Fibroblast of lung (primary cell): ENCODE measurements around the gene MAP3K6. TPM values are rescaled to one million over a fixed set of nuclear protein-coding genes. Genes with fewer than 3 reads are reported as not detected.

Experiments used
- DNase-seq, 2 donors: peaks; one replicate each; pipeline versions ENCODE4 v3.0.0 to v3.0.0-alpha.2; 2010; ENCODE audit warnings: low read depth in 2 of 2
- H2AFZ ChIP-seq: 2 replicates; pipeline ENCODE4 v1.5.1; 2012; ENCODE audit warnings: low read length, control low read depth, inconsistent platforms
- H3K27ac ChIP-seq: 2 replicates; pipeline ENCODE4 v1.5.1; 2011; ENCODE audit warnings: low read length, control low read depth; ENCODE audit not compliant: insufficient read depth
- H3K27me3 ChIP-seq: 2 replicates; pipeline ENCODE4 v1.5.1; 2011; ENCODE audit warnings: mild to moderate bottlenecking, low read length; ENCODE audit not compliant: control insufficient read depth, insufficient read depth
- H3K36me3 ChIP-seq: 2 replicates; pipeline ENCODE4 v1.5.1; 2011; ENCODE audit warnings: low read length; ENCODE audit not compliant: control insufficient read depth, insufficient read depth
- H3K4me1 ChIP-seq: 2 replicates; pipeline ENCODE4 v1.5.1; 2011; ENCODE audit warnings: low read length; ENCODE audit not compliant: control insufficient read depth, insufficient read depth; ENCODE audit errors: extremely low read depth
- H3K4me2 ChIP-seq: 2 replicates; pipeline ENCODE4 v1.5.1; 2011; ENCODE audit warnings: low read length, control low read depth; ENCODE audit not compliant: insufficient read depth; ENCODE audit errors: extremely low read depth
- H3K4me3 ChIP-seq, 4 experiments: fragments of 200-600 bp in 1 of 4; sonication (generic) in 1 of 4; replicated peaks in 1 of 4; 2 replicates each; pipeline ENCODE4 v1.5.1; 2011 to 2016; ENCODE audit warnings: low read length in 4 of 4, low read depth in 3 of 4, mild to moderate bottlenecking in 3 of 4, control low read depth in 2 of 4, inconsistent platforms in 1 of 4, mixed read lengths in 1 of 4; ENCODE audit not compliant: insufficient read depth in 1 of 4; ENCODE audit errors: control extremely low read depth in 1 of 4
- H3K79me2 ChIP-seq: 2 replicates; pipeline ENCODE4 v1.5.1; 2012; ENCODE audit warnings: mild to moderate bottlenecking, low read length, inconsistent platforms; ENCODE audit not compliant: control insufficient read depth, insufficient read depth
- H3K9ac ChIP-seq: 2 replicates; pipeline ENCODE4 v1.5.1; 2011; ENCODE audit warnings: mild to moderate bottlenecking, low read length, control low read depth; ENCODE audit not compliant: insufficient read depth
- H3K9me3 ChIP-seq: 2 replicates; pipeline ENCODE4 v1.5.1; 2012; ENCODE audit warnings: low read depth, low read length; ENCODE audit not compliant: control insufficient read depth, insufficient read depth
- H4K20me1 ChIP-seq: 2 replicates; pipeline ENCODE4 v1.5.1; 2011; ENCODE audit warnings: low read length; ENCODE audit not compliant: control insufficient read depth, insufficient read depth; ENCODE audit errors: extremely low read depth
- EZH2 ChIP-seq: IDR thresholded peaks from 2 replicates; pipeline ENCODE4 v1.5.1; 2012; ENCODE audit warnings: low read length, control low read depth, mild to moderate bottlenecking; ENCODE audit errors: missing control alignments
- polyA plus RNA-seq, 2 donors: library from polyadenylated mRNA; depleted of rRNA in 1 of 2; stranded (reverse) in 1 of 2; unstranded in 1 of 2; fragments of >200 nt; gene quantifications; 2 replicates each; pipeline ENCODE4 v1.2.1, GENCODE V29; 2011 to 2012; ENCODE audit warnings: missing spikeins in 1 of 2
- total RNA-seq: library from RNA; depleted of rRNA; stranded (reverse); fragments of >200 nt; gene quantifications from 2 replicates; pipeline ENCODE4 v1.2.1, GENCODE V29; 2014
- TF ChIP-seq, protein P1 (sequence below), 2 donors: IDR thresholded peaks in 1 of 2; conservative IDR thresholded peaks in 1 of 2; 1 replicate in 1 of 2; 2 replicates in 1 of 2; pipeline ENCODE4 v1.5.1; 2011 to 2012; ENCODE audit warnings: low read length in 2 of 2, control low read depth in 1 of 2, inconsistent platforms in 1 of 2, low read depth in 1 of 2, mild to moderate bottlenecking in 1 of 2

The MAP3K6 gene
- total and polyA plus RNA-seq, 2 donors (not counting 1 experiment from before 2014, with no cell fraction given) = 8.3 to 11.5 TPM

DNA sequence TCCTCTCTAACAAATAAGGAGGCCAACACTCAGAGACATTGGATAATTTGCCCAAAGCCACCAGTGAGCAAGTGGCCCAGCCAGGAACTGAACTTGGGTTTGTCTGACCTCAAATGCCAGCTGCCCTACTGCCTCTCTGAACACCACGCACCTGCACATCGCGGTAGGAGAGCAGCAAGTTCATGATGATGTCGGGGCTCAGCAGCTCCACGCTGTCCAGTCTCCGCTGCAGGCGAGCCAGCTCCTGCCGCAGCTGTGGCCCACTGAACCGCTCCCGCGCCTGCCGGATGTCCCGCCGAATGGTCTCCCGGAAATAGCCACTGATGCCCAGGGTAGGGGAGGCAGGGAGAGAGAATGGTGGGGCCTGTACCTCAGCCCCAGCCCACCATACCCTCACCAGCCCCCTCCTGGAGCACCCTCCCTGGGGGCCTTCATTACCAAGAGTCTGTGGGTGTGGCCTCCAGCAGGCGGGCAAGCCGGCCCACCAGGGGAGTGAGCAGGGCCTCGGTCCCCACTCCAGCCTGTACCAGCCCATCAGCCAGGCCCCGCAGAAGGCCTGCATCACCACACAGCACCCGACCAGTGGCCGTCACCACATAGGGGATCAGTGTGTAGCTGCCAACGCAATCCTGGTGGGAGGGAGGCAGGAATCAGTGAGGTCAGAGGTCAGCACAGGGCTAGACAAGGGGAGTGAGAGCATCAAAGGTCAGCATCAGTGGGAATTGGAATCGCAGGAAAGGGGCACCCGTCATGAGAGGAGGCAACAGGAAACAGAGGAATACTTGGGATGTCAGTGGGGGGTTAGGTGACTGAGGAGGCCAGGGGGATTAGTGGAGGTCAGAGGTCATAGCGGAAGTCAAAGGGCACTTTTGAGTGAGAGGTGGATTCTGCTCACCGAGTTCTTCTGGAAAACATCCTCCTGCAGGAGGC lies 2.7 kb downstream of the MAP3K6 start:
- Histone ChIP-seq H3K27ac (no peak overlapping the region), H3K79me2 (peaks cover 10% of the 10 kb centered on the region), H3K4me1 (peaks cover 11% of the 10 kb centered on the region), H3K36me3 (peaks cover 22% of the 10 kb centered on the region), H3K9ac (no peak overlapping the region), H3K9me3 (no peaks in the 10 kb centered on the region), H2AFZ (no peak overlapping the region), H4K20me1 (no peaks in the 10 kb centered on the region), H3K27me3 (no peaks in the 10 kb centered on the region), H3K4me3 (no peak overlapping the region), H3K4me2 (no peak overlapping the region)
- no peak for TF ChIP-seq EZH2
- TF ChIP-seq, protein P1, sequence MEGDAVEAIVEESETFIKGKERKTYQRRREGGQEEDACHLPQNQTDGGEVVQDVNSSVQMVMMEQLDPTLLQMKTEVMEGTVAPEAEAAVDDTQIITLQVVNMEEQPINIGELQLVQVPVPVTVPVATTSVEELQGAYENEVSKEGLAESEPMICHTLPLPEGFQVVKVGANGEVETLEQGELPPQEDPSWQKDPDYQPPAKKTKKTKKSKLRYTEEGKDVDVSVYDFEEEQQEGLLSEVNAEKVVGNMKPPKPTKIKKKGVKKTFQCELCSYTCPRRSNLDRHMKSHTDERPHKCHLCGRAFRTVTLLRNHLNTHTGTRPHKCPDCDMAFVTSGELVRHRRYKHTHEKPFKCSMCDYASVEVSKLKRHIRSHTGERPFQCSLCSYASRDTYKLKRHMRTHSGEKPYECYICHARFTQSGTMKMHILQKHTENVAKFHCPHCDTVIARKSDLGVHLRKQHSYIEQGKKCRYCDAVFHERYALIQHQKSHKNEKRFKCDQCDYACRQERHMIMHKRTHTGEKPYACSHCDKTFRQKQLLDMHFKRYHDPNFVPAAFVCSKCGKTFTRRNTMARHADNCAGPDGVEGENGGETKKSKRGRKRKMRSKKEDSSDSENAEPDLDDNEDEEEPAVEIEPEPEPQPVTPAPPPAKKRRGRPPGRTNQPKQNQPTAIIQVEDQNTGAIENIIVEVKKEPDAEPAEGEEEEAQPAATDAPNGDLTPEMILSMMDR (conservative IDR thresholded peaks at IDR 0.05 in 1 of 2, IDR thresholded peaks at IDR 0.05 in 1 of 2; ENCODE audit: low read depth in 1 of 2, low read length in 2 of 2) = no peak
- DNase-seq = no peak

DNA sequence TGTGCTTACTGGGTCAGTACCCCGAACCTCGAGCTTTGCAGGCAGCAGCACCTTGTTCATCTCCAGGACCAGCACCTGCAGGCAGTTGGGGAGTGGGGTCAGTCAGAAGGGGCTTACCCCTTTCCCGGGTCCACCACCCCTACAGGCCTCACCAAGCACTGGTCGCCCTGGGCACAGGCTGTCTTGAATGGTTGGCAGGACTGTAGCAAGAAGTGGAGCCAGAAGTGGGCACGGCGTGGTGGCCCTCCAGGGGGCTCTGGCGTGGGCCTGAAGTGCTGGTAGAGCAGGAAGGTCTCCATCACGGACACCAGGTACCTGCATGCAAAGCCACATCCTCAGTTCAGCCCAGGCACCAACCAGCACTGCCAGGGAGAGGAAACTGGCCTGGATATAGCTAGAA lies 5.2 kb downstream of the MAP3K6 start:
- Histone ChIP-seq H3K9ac (no peak overlapping the region), H3K27ac (no peak overlapping the region), H3K4me3 (no peak overlapping the region), H3K4me2 (no peak overlapping the region), H3K9me3 (no peaks in the 10 kb centered on the region), H4K20me1 (no peaks in the 10 kb centered on the region), H3K27me3 (no peaks in the 10 kb centered on the region), H3K4me1 (peaks cover 6% of the 10 kb centered on the region), H3K36me3 (peaks cover 35% of the 10 kb centered on the region), H3K79me2 (peaks cover 10% of the 10 kb centered on the region), H2AFZ (no peak overlapping the region)
- TF ChIP-seq EZH2 = no peak
- TF ChIP-seq, protein P1 (conservative IDR thresholded peaks at IDR 0.05 in 1 of 2, IDR thresholded peaks at IDR 0.05 in 1 of 2; ENCODE audit: low read depth in 1 of 2, low read length in 2 of 2) = no peak
- no peak for DNase-seq

DNA sequence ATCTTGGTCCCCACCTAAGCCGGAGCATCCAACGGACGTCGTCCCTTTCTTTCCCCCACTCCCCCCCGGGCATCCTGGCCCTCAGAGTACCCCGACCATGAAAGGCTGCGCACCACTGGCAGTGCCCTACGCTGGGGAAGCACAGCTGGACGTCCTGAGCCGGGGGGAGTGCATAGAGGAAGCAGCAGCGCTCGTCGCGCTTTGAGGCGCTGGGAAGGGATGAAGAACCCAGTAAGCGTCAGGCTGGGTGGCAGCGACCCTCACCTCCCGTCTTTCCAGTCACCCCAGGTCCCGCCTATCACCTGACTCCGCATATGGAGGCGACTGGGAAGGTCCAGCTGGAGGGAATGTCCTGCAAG lies 5.7 kb downstream of the MAP3K6 start:
- Histone ChIP-seq H4K20me1 (no peaks in the 10 kb centered on the region), H3K9ac (no peak overlapping the region), H3K27ac (no peak overlapping the region), H3K27me3 (no peaks in the 10 kb centered on the region), H3K79me2 (peaks cover 10% of the 10 kb centered on the region), H3K4me1 (peaks cover 6% of the 10 kb centered on the region), H3K9me3 (no peaks in the 10 kb centered on the region), H2AFZ (no peak overlapping the region), H3K36me3 (peaks cover 40% of the 10 kb centered on the region), H3K4me2 (no peak overlapping the region), H3K4me3 (no peak overlapping the region)
- TF ChIP-seq EZH2 = no peak
- TF ChIP-seq, protein P1 (conservative IDR thresholded peaks at IDR 0.05 in 1 of 2, IDR thresholded peaks at IDR 0.05 in 1 of 2; ENCODE audit: low read depth in 1 of 2, low read length in 2 of 2) = no peak
- no peak for DNase-seq
